HEK293 (cell line): ENCODE results near the gene ZNF140.

Experiments
- BCL11B ChIP-seq: fragments of 450-650 bp; formaldehyde crosslinking; IDR thresholded peaks from 2 replicates; pipeline ENCODE4 v1.5.1; 2016; ENCODE audit warnings: low read depth, missing biosample characterization, missing genetic modification characterization
- REPIN1 ChIP-seq: fragments of 450-650 bp; formaldehyde crosslinking; IDR thresholded peaks from 2 replicates; pipeline ENCODE4 v1.5.1; 2017; ENCODE audit warnings: missing biosample characterization, missing genetic modification characterization, low read depth
- SCRT1 ChIP-seq: fragments of 450-650 bp; formaldehyde crosslinking; IDR thresholded peaks from 2 replicates; pipeline ENCODE4 v1.5.1; 2016; ENCODE audit warnings: missing biosample characterization, missing genetic modification characterization, borderline replicate concordance
- ZBTB17 ChIP-seq: fragments of 450-650 bp; formaldehyde crosslinking; IDR thresholded peaks from 2 replicates; pipeline ENCODE4 v1.5.1; 2016; ENCODE audit warnings: missing biosample characterization, missing genetic modification characterization
- ZBTB20 ChIP-seq: fragments of 450-650 bp; formaldehyde crosslinking; IDR thresholded peaks from 2 replicates; pipeline ENCODE4 v1.5.1; 2016; ENCODE audit warnings: missing biosample characterization, missing genetic modification characterization
- ZBTB48 ChIP-seq: fragments of 450-650 bp; formaldehyde crosslinking; IDR thresholded peaks from 2 replicates; pipeline ENCODE4 v1.5.1; 2016; ENCODE audit warnings: missing biosample characterization, missing genetic modification characterization
- ZNF26 ChIP-seq: fragments of 450-650 bp; formaldehyde crosslinking; IDR thresholded peaks from 2 replicates; pipeline ENCODE4 v1.5.1; 2016; ENCODE audit warnings: missing biosample characterization, missing genetic modification characterization
- ZNF280C ChIP-seq: fragments of 450-650 bp; formaldehyde crosslinking; IDR thresholded peaks from 2 replicates; pipeline ENCODE4 v1.5.1; 2016; ENCODE audit warnings: missing biosample characterization, missing genetic modification characterization
- ZNF362 ChIP-seq: fragments of 450-650 bp; formaldehyde crosslinking; IDR thresholded peaks from 2 replicates; pipeline ENCODE4 v1.5.1; 2016; ENCODE audit warnings: missing biosample characterization, missing genetic modification characterization
- ZNF398 ChIP-seq: fragments of 450-650 bp; formaldehyde crosslinking; IDR thresholded peaks from 2 replicates; pipeline ENCODE4 v1.5.1; 2017; ENCODE audit warnings: missing biosample characterization, missing genetic modification characterization
- ZNF558 ChIP-seq: fragments of 450-650 bp; formaldehyde crosslinking; IDR thresholded peaks from 2 replicates; pipeline ENCODE4 v1.5.1; 2016; ENCODE audit warnings: missing biosample characterization, missing genetic modification characterization
- ZNF561 ChIP-seq: fragments of 450-650 bp; IDR thresholded peaks from 2 replicates; pipeline ENCODE4 v1.5.1; 2018; ENCODE audit warnings: missing biosample characterization, missing genetic modification characterization, borderline replicate concordance
- ZNF596 ChIP-seq: fragments of 450-650 bp; IDR thresholded peaks from 2 replicates; pipeline ENCODE4 v1.5.0; 2018; ENCODE audit warnings: missing biosample characterization, mild to moderate bottlenecking, missing genetic modification characterization, moderate library complexity
- ZNF610 ChIP-seq: fragments of 450-650 bp; formaldehyde crosslinking; IDR thresholded peaks from 2 replicates; pipeline ENCODE4 v1.5.1; 2016; ENCODE audit warnings: missing biosample characterization, missing genetic modification characterization, borderline replicate concordance
- ZNF623 ChIP-seq: fragments of 450-650 bp; formaldehyde crosslinking; IDR thresholded peaks from 2 replicates; pipeline ENCODE4 v1.5.1; 2016; ENCODE audit warnings: missing biosample characterization, missing genetic modification characterization
- ZNF624 ChIP-seq: fragments of 450-650 bp; formaldehyde crosslinking; IDR thresholded peaks from 2 replicates; pipeline ENCODE4 v1.5.1; 2017; ENCODE audit warnings: missing biosample characterization, missing genetic modification characterization
- ZNF645 ChIP-seq: fragments of 450-650 bp; formaldehyde crosslinking; IDR thresholded peaks from 2 replicates; pipeline ENCODE4; 2016; ENCODE audit warnings: missing biosample characterization, missing genetic modification characterization
- ZNF777 ChIP-seq: fragments of 450-650 bp; formaldehyde crosslinking; IDR thresholded peaks from 2 replicates; pipeline ENCODE4 v1.5.1; 2017; ENCODE audit warnings: missing biosample characterization, missing genetic modification characterization, borderline replicate concordance
- ZNF785 ChIP-seq: fragments of 450-650 bp; formaldehyde crosslinking; IDR thresholded peaks from 2 replicates; pipeline ENCODE4 v1.5.1; 2016; ENCODE audit warnings: missing biosample characterization, missing genetic modification characterization
- ZSCAN23 ChIP-seq: fragments of 450-650 bp; formaldehyde crosslinking; IDR thresholded peaks from 2 replicates; pipeline ENCODE4 v1.5.1; 2016; ENCODE audit warnings: missing biosample characterization, missing genetic modification characterization
- ZSCAN4 ChIP-seq: fragments of 450-650 bp; formaldehyde crosslinking; IDR thresholded peaks from 2 replicates; pipeline ENCODE4 v1.5.1; 2017; ENCODE audit warnings: missing biosample characterization, missing genetic modification characterization
- TF ChIP-seq, protein P1 (sequence below): fragments of 450-650 bp; formaldehyde crosslinking; IDR thresholded peaks from 2 replicates; pipeline ENCODE4 v1.5.1; 2016; ENCODE audit warnings: missing biosample characterization, missing genetic modification characterization
- TF ChIP-seq, protein P2 (sequence below): fragments of 450-650 bp; formaldehyde crosslinking; IDR thresholded peaks from 2 replicates; pipeline ENCODE4 v1.5.1; 2016; ENCODE audit warnings: missing biosample characterization, missing genetic modification characterization
- TF ChIP-seq, protein P3 (sequence below): fragments of 450-650 bp; formaldehyde crosslinking; IDR thresholded peaks from 2 replicates; pipeline ENCODE4 v1.5.1; 2016; ENCODE audit warnings: missing biosample characterization, missing genetic modification characterization
- TF ChIP-seq, protein P4 (sequence below): fragments of 450-650 bp; formaldehyde crosslinking; IDR thresholded peaks from 2 replicates; pipeline ENCODE4 v1.5.1; 2016; ENCODE audit warnings: missing biosample characterization, missing genetic modification characterization

The ZNF140 gene

DNA sequence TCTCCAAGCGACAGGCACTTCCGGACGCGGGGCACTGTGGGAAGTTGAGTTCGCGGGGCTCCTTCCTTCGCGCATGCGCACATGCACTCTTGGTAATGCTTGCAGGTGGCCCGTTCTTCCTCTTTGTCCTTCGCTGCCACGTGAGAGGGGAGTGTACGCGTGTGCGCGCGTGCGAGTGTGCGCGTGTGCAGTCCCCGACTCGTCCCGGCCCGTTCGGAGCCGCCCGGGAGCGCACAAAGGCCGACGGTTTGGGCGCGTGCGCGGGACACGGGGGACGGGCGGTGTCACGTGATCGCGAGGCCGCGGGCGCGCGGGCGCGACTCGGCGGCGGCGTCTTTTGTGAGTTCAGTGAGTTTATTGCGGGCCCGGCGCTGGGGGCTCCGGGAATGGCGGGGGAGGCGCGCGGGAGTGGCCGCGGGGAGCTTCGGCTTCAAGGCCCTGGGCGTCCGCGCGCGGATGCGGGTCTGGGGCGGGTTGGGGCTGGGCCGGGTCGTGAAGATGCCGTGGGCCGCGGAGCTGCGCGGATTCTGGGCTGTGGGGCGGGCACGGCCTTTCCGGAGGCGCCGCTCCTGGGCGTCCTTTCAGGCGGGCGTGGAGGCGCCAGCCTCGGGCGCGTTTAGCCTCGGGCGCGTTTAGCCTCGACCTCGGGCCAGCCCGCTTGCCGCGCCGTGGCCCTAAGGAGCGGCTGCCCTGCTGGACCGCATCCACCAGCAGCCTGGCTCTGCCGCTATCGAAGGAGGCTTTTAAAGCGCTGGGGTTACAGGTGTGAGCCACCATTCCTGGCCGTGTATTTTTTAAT, 43.3 kb upstream of the ZNF140 start, which contains the start of gene ZNF84 (continued):
- TF ChIP-seq ZNF645 (tag by site-specific recombination) (no peak), REPIN1 (tag by site-specific recombination) (no peak), ZBTB20 (tag by site-specific recombination) (peak; percentile 65), ZNF561 (tag by site-specific recombination) (no peak), ZNF26 (tag by site-specific recombination) (no peak), ZNF596 (tag by site-specific recombination) (no peak), ZNF624 (tag by site-specific recombination) (no peak), SCRT1 (tag by site-specific recombination) (no peak), ZNF785 (tag by site-specific recombination) (peak; percentile 62; the same call in 1 of the 2 replicates), ZBTB17 (tag by site-specific recombination) (no peak), BCL11B (tag by site-specific recombination) (no peak), ZSCAN4 (tag by site-specific recombination) (peak; percentile 93), ZNF280C (tag by site-specific recombination) (no peak), ZNF398 (no peak), ZSCAN23 (tag by site-specific recombination) (no peak), ZBTB48 (tag by site-specific recombination) (no peak), ZNF558 (tag by site-specific recombination) (no peak), ZNF777 (tag by site-specific recombination) (no peak), ZNF610 (peak; percentile 23; the same call in 1 of the 2 replicates), ZNF362 (tag by site-specific recombination) (no peak), ZNF623 (tag by site-specific recombination) (no peak)
- TF ChIP-seq, protein P1, sequence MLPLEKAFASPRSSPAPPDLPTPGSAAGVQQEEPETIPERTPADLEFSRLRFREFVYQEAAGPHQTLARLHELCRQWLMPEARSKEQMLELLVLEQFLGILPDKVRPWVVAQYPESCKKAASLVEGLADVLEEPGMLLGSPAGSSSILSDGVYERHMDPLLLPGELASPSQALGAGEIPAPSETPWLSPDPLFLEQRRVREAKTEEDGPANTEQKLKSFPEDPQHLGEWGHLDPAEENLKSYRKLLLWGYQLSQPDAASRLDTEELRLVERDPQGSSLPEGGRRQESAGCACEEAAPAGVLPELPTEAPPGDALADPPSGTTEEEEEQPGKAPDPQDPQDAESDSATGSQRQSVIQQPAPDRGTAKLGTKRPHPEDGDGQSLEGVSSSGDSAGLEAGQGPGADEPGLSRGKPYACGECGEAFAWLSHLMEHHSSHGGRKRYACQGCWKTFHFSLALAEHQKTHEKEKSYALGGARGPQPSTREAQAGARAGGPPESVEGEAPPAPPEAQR (tag by site-specific recombination), result no peak
- TF ChIP-seq, protein P2, sequence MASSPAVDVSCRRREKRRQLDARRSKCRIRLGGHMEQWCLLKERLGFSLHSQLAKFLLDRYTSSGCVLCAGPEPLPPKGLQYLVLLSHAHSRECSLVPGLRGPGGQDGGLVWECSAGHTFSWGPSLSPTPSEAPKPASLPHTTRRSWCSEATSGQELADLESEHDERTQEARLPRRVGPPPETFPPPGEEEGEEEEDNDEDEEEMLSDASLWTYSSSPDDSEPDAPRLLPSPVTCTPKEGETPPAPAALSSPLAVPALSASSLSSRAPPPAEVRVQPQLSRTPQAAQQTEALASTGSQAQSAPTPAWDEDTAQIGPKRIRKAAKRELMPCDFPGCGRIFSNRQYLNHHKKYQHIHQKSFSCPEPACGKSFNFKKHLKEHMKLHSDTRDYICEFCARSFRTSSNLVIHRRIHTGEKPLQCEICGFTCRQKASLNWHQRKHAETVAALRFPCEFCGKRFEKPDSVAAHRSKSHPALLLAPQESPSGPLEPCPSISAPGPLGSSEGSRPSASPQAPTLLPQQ (tag by site-specific recombination), result peak; percentile 84
- TF ChIP-seq, protein P3, sequence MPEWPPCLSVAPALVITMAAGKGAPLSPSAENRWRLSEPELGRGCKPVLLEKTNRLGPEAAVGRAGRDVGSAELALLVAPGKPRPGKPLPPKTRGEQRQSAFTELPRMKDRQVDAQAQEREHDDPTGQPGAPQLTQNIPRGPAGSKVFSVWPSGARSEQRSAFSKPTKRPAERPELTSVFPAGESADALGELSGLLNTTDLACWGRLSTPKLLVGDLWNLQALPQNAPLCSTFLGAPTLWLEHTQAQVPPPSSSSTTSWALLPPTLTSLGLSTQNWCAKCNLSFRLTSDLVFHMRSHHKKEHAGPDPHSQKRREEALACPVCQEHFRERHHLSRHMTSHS (tag by site-specific recombination), result no peak
- TF ChIP-seq, protein P4, sequence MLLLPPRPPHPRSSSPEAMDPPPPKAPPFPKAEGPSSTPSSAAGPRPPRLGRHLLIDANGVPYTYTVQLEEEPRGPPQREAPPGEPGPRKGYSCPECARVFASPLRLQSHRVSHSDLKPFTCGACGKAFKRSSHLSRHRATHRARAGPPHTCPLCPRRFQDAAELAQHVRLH (tag by site-specific recombination), result no peak
